HG03280 (cell line): ENCODE measurements around the gene NBR1.
A peak's percentile ranks its signal among the peaks of the same experiment; 100 is the strongest.
"Not testable (repeated sequence)": the region's sequence is repeated elsewhere in the genome, so short reads cannot be mapped to it uniquely, and the experiment has no call there.

Experiments used
- ATAC-seq: cut with Tn5 transposase; IDR thresholded peaks from one replicate; pipeline ENCODE4 v1.9.1; 2021; ENCODE audit warnings: mild to moderate bottlenecking, moderate library complexity; ENCODE audit not compliant: unreplicated experiment

The NBR1 gene

GRCh38 chr17:43153197-43153835 lies 17.7 kb upstream of the NBR1 start:
- ATAC-seq = not testable (repeated sequence)

- ATAC-seq = no peak
Measured at GRCh38 chr17:43155666-43156065, 15.3 kb upstream of the NBR1 start.

- not testable (repeated sequence) for ATAC-seq
Measured at GRCh38 chr17:43159232-43159631, 11.8 kb upstream of the NBR1 start.

- not testable (repeated sequence) for ATAC-seq
Measured at GRCh38 chr17:43159957-43160356, 11.1 kb upstream of the NBR1 start.

- not testable (repeated sequence) for ATAC-seq
Measured at GRCh38 chr17:43165971-43166370, 5.0 kb upstream of the NBR1 start.

GRCh38 chr17:43169561-43170139 lies 1.4 kb upstream of the NBR1 start:
- no peak for ATAC-seq

GRCh38 chr17:43170140-43170765 lies 761 bp upstream of the NBR1 start:
- peak; percentile 71 for ATAC-seq

GRCh38 chr17:43171586-43172487 lies 823 bp downstream of the NBR1 start:
- no peak for ATAC-seq

GRCh38 chr17:43175213-43176118 lies 4.5 kb downstream of the NBR1 start:
- no peak for ATAC-seq

- no peak for ATAC-seq
Measured at GRCh38 chr17:43176119-43176570, 5.1 kb downstream of the NBR1 start.

- ATAC-seq = no peak
Measured at GRCh38 chr17:43183921-43184320, 12.9 kb downstream of the NBR1 start.

GRCh38 chr17:43186656-43187055 lies 15.6 kb downstream of the NBR1 start:
- not testable (repeated sequence) for ATAC-seq

GRCh38 chr17:43193251-43193650 lies 22.2 kb downstream of the NBR1 start:
- ATAC-seq = no peak

GRCh38 chr17:43199633-43200032 lies 28.6 kb downstream of the NBR1 start:
- no peak for ATAC-seq

- no peak for ATAC-seq
Measured at GRCh38 chr17:43200127-43200526, 29.1 kb downstream of the NBR1 start.

GRCh38 chr17:43203013-43203412 lies 32.0 kb downstream of the NBR1 start:
- ATAC-seq = not testable (repeated sequence)

GRCh38 chr17:43210576-43210975 lies 39.6 kb downstream of the NBR1 start:
- no peak for ATAC-seq

- no peak for ATAC-seq
Measured at GRCh38 chr17:43211123-43211479, 40.1 kb downstream of the NBR1 start.

- peak; percentile 75 for ATAC-seq
Measured at GRCh38 chr17:43211480-43212402, 40.7 kb downstream of the NBR1 start, which contains the start of gene TMEM106A. TSS of gene TMEM106A (plus strand) at chr17:43211875. CDS start at chr17:43213042, 1,167 bp downstream.
